GM18508 (cell line): ENCODE data around the gene EEF2K.
"Not testable (repeated sequence)": the region's sequence is repeated elsewhere in the genome, so short reads cannot be mapped to it uniquely, and the experiment has no call there.

Source experiments
- ATAC-seq: cut with Tn5 transposase; IDR thresholded peaks from one replicate; pipeline ENCODE4 v1.9.1; 2021; ENCODE audit warnings: moderate number of reproducible peaks; ENCODE audit not compliant: insufficient read depth, unreplicated experiment

The EEF2K gene

GRCh38 chr16:22189473-22190080 is 16.5 kb upstream of the EEF2K start:
- no peak for ATAC-seq

GRCh38 chr16:22190081-22190775 is 15.8 kb upstream of the EEF2K start:
- peak; percentile 34 for ATAC-seq

GRCh38 chr16:22190776-22191531 is 15.1 kb upstream of the EEF2K start:
- peak; percentile 24 for ATAC-seq

- no peak for ATAC-seq
These were observed 14.4 kb upstream of the EEF2K start for GRCh38 chr16:22191532-22192260.

- ATAC-seq, result no peak
These were observed 13.6 kb upstream of the EEF2K start for GRCh38 chr16:22192261-22193062.

GRCh38 chr16:22193063-22193411 is 13.0 kb upstream of the EEF2K start:
- no peak for ATAC-seq

GRCh38 chr16:22194707-22195444 is 11.2 kb upstream of the EEF2K start:
- no peak for ATAC-seq

GRCh38 chr16:22195445-22195694 is 10.7 kb upstream of the EEF2K start:
- ATAC-seq, result no peak

GRCh38 chr16:22195695-22196558 is 10.2 kb upstream of the EEF2K start:
- no peak for ATAC-seq

GRCh38 chr16:22196559-22197168 is 9.4 kb upstream of the EEF2K start:
- ATAC-seq, result not testable (repeated sequence)

GRCh38 chr16:22198547-22199293 is 7.4 kb upstream of the EEF2K start:
- no peak for ATAC-seq

GRCh38 chr16:22202261-22202637 is 3.8 kb upstream of the EEF2K start:
- ATAC-seq, result no peak

- ATAC-seq, result no peak
These were observed 3.0 kb upstream of the EEF2K start for GRCh38 chr16:22203091-22203490.

- no peak for ATAC-seq
These were observed 1.9 kb upstream of the EEF2K start for GRCh38 chr16:22204091-22204655.

- no peak for ATAC-seq
These were observed 483 bp upstream of the EEF2K start for GRCh38 chr16:22205577-22206012.

GRCh38 chr16:22206842-22207714 is 1.0 kb downstream of the EEF2K start:
- no peak for ATAC-seq
